Transverse colon (tissue), 3 donors: ENCODE results near the gene CGREF1.

Experiments
- EP300 ChIP-seq: sonication (generic); formaldehyde crosslinking; IDR thresholded peaks from one replicate; pipeline ENCODE4 v1.6.1; 2017; ENCODE audit warnings: antibody characterized with exemption, low read depth
- TF ChIP-seq, protein P1 (sequence below), 5 experiments: fragments of 200-600 bp in 3 of 5; fragments of 450-650 bp in 2 of 5; sonication (generic) in 3 of 5; IDR thresholded peaks; 1 replicate in 2 of 5; 2 replicates in 3 of 5; pipeline ENCODE4 v1.5.1; 2016 to 2017; ENCODE audit warnings: antibody characterized with exemption in 5 of 5, inconsistent platforms in 3 of 5, mild to moderate bottlenecking in 2 of 5, moderate library complexity in 1 of 5

DNA sequence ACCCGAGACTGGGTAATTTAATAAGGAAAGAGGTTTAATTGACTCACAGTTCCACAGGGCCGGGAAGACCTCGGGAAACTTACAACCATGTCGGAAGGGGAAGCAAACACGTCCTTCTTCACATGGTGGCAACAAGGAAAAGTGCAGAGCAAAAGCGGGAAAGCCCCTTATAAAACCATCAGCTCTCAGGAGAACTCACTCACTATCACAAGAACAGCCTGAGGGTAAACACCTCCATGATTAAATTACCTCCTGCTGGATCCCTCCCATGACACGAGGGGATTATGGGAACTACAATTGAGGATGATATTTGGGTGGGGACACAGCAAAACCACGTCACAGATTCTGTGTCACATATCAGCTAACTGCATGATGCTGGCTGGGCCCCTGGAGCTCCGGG lies 41.3 kb upstream of the CGREF1 start:
- TF ChIP-seq, protein P1, sequence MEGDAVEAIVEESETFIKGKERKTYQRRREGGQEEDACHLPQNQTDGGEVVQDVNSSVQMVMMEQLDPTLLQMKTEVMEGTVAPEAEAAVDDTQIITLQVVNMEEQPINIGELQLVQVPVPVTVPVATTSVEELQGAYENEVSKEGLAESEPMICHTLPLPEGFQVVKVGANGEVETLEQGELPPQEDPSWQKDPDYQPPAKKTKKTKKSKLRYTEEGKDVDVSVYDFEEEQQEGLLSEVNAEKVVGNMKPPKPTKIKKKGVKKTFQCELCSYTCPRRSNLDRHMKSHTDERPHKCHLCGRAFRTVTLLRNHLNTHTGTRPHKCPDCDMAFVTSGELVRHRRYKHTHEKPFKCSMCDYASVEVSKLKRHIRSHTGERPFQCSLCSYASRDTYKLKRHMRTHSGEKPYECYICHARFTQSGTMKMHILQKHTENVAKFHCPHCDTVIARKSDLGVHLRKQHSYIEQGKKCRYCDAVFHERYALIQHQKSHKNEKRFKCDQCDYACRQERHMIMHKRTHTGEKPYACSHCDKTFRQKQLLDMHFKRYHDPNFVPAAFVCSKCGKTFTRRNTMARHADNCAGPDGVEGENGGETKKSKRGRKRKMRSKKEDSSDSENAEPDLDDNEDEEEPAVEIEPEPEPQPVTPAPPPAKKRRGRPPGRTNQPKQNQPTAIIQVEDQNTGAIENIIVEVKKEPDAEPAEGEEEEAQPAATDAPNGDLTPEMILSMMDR (IDR thresholded peaks at IDR 0.05) = no peak
- TF ChIP-seq EP300 = no peak
